Activated T-helper 2 cell treated with anti-CD3 and anti-CD28 coated beads, Interferon-gamma antibody, Interleukin-2, Interleukin-4, amounts not matched to agents 10 μg/mL and 5 μg/mL and 100 μg/mL, durations not matched to agents 14 hours and 24 hours and 36 hours (primary cell): ENCODE measurements around the gene LYAR. TPM values are rescaled to one million over a fixed set of nuclear protein-coding genes. Genes with fewer than 3 reads are reported as not detected.

Source experiments
- DNase-seq: peaks from one replicate; pipeline ENCODE4 v3.0.0; 2021; ENCODE audit warnings: low spot score
- H3K27ac Mint-ChIP-seq: one replicate; pipeline ENCODE4 v1.8.0; 2021; ENCODE audit warnings: mixed read lengths
- H3K27me3 Mint-ChIP-seq: one replicate; pipeline ENCODE4 v1.8.0; 2021; ENCODE audit warnings: low read depth, mixed read lengths
- H3K36me3 Mint-ChIP-seq: one replicate; pipeline ENCODE4 v1.8.0; 2021; ENCODE audit warnings: low read depth, mixed read lengths
- H3K4me1 Mint-ChIP-seq: one replicate; pipeline ENCODE4 v1.8.0; 2021; ENCODE audit warnings: low read depth, mixed read lengths
- H3K4me3 Mint-ChIP-seq: one replicate; pipeline ENCODE4 v1.8.0; 2021; ENCODE audit warnings: low read depth, mild to moderate bottlenecking, moderate library complexity, mixed read lengths
- H3K9me3 Mint-ChIP-seq: one replicate; pipeline ENCODE4 v1.8.0; 2021; ENCODE audit warnings: mixed read lengths
- intact Hi-C: fragments of 100-400 bp; cut with micrococcal nuclease; formaldehyde crosslinking; loops from one replicate; pipeline ENCODE4 v1.15.1; 2023
- total RNA-seq: library from RNA; stranded (reverse); gene quantifications from 2 replicates; pipeline ENCODE4 v1.2.3, GENCODE V29; 2022

The LYAR gene
- total RNA-seq, 1 donor from 2014 or later, result 61.6 TPM

GRCh38 chr4:4302416-4302815 lies 12.5 kb upstream of the LYAR start:
- H3K4me3 Mint-ChIP-seq, result no peak overlapping the region
- no peaks in the 10 kb centered on the region for H3K4me1 Mint-ChIP-seq
- no peaks in the 10 kb centered on the region for H3K27me3 Mint-ChIP-seq
- no peak for DNase-seq
- intact Hi-C loops, result no loop called here
- no peak overlapping the region for H3K27ac Mint-ChIP-seq
- no peaks in the 10 kb centered on the region for H3K9me3 Mint-ChIP-seq
- peaks cover 26% of the 10 kb centered on the region for H3K36me3 Mint-ChIP-seq

GRCh38 chr4:4302001-4302400 lies 12.0 kb upstream of the LYAR start:
- H3K4me3 Mint-ChIP-seq, result no peak overlapping the region
- no peak for DNase-seq
- no peaks in the 10 kb centered on the region for H3K9me3 Mint-ChIP-seq
- no peak overlapping the region for H3K27ac Mint-ChIP-seq
- no peaks in the 10 kb centered on the region for H3K4me1 Mint-ChIP-seq
- no peaks in the 10 kb centered on the region for H3K27me3 Mint-ChIP-seq
- intact Hi-C loops, result no loop called here
- H3K36me3 Mint-ChIP-seq, result peaks cover 24% of the 10 kb centered on the region

DNA sequence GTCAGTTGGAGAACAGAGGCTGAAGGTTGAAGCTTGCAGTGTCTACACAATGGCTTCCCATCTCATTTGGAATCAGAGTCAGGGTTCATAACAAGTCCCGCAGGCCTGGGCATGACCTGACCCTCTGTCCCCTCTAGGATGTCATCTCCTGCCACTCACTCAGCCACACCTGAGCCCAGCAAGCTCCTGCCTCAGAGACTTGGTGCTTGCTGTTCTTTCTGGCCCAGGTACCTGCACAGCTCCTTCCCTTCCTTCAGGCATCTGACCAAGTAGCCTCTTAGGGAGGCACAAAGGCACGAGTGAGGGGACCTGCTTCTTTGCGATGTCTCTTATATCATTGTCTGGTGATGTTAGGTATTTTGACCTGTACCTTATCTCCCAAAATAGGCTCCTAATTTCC lies 9.1 kb upstream of the LYAR start:
- Mint-ChIP-seq H3K9me3 (no peaks in the 10 kb centered on the region), H3K36me3 (peaks cover 23% of the 10 kb centered on the region), H3K4me1 (peaks cover 6% of the 10 kb centered on the region), H3K4me3 (no peak overlapping the region), H3K27me3 (no peaks in the 10 kb centered on the region), H3K27ac (no peak overlapping the region)
- intact Hi-C loops, result no loop called here
- DNase-seq, result no peak

- no peak for DNase-seq
- H3K4me3 Mint-ChIP-seq, result no peak overlapping the region
- H3K4me1 Mint-ChIP-seq, result peaks cover 11% of the 10 kb centered on the region
- H3K9me3 Mint-ChIP-seq, result no peaks in the 10 kb centered on the region
- no peak overlapping the region for H3K27ac Mint-ChIP-seq
- H3K27me3 Mint-ChIP-seq, result no peaks in the 10 kb centered on the region
- intact Hi-C loops, result no loop called here
- peaks cover 21% of the 10 kb centered on the region for H3K36me3 Mint-ChIP-seq
Observed at GRCh38 chr4:4296283-4296846, 6.4 kb upstream of the LYAR start.

DNA sequence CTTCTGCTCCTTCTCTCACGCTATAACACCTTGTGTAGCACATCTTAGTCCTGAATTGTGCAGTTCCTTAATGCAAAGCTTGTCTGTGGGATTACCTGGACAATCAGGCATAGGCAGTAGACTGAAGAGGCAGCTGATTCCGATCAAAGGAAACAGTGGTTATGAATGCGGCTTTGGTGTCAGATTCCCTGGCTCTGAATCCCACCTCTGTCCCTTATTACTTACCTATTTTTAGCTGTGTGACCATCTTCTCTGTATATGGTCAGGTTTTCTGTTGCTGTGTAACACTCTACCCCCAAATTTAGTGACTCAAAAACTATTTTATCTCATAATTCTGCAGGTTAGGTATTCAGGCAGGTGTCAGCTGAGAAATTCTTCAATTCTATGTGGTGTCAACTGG lies 3.3 kb upstream of the LYAR start:
- Mint-ChIP-seq H3K27ac (no peak overlapping the region), H3K36me3 (peaks cover 25% of the 10 kb centered on the region), H3K4me3 (no peak overlapping the region), H3K4me1 (peaks cover 23% of the 10 kb centered on the region), H3K9me3 (no peaks in the 10 kb centered on the region), H3K27me3 (no peaks in the 10 kb centered on the region)
- DNase-seq, result no peak
- intact Hi-C loops, result no loop called here

GRCh38 chr4:4289597-4289940 lies 385 bp downstream of the LYAR start:
- no peaks in the 10 kb centered on the region for H3K9me3 Mint-ChIP-seq
- peaks cover 28% of the 10 kb centered on the region for H3K4me1 Mint-ChIP-seq
- peak overlapping the region; percentile 96 for H3K4me3 Mint-ChIP-seq
- no peak for DNase-seq
- H3K36me3 Mint-ChIP-seq, result peaks cover 32% of the 10 kb centered on the region
- intact Hi-C loops, result no loop called here
- peak overlapping the region; percentile 87 for H3K27ac Mint-ChIP-seq
- H3K27me3 Mint-ChIP-seq, result no peaks in the 10 kb centered on the region

DNA sequence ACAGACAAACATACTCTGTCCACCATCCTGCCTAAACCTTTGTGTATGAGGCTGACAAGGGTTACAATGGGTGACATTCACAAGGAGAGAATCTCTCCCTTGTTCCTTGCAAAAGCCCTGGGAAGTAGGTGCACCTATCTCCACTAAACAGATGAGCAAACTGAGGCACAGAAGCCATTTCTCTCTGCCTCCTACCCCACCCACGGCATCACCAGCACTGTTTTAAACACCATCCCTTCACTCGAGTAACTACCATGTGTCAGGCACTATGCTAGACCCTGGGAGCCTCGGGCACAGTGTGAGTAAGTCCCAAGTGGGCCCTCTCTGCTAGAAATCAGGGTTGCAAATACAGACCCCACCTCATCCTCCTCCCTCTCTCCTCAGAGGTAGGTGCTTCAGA lies 899 bp downstream of the LYAR start:
- peak overlapping the region; percentile 96 for H3K4me3 Mint-ChIP-seq
- no peak for DNase-seq
- H3K27ac Mint-ChIP-seq, result peak overlapping the region; percentile 87
- H3K9me3 Mint-ChIP-seq, result no peaks in the 10 kb centered on the region
- H3K36me3 Mint-ChIP-seq, result peaks cover 35% of the 10 kb centered on the region
- H3K27me3 Mint-ChIP-seq, result no peaks in the 10 kb centered on the region
- H3K4me1 Mint-ChIP-seq, result peaks cover 29% of the 10 kb centered on the region
- intact Hi-C loops, result no loop called here

GRCh38 chr4:4288098-4288497 lies 1.9 kb downstream of the LYAR start:
- H3K27ac Mint-ChIP-seq, result no peak overlapping the region

GRCh38 chr4:4284827-4285618 lies 4.9 kb downstream of the LYAR start:
- H3K27me3 Mint-ChIP-seq, result no peaks in the 10 kb centered on the region

More at GRCh38 chr4:4288098-4288497, 1.9 kb downstream of the LYAR start:
- H3K9me3 Mint-ChIP-seq, result no peaks in the 10 kb centered on the region
- H3K4me1 Mint-ChIP-seq, result peaks cover 29% of the 10 kb centered on the region
- H3K36me3 Mint-ChIP-seq, result peaks cover 42% of the 10 kb centered on the region
- no peak for DNase-seq
- peak overlapping the region; percentile 26 for H3K4me3 Mint-ChIP-seq
- intact Hi-C loops, result no loop called here
- no peaks in the 10 kb centered on the region for H3K27me3 Mint-ChIP-seq

DNA sequence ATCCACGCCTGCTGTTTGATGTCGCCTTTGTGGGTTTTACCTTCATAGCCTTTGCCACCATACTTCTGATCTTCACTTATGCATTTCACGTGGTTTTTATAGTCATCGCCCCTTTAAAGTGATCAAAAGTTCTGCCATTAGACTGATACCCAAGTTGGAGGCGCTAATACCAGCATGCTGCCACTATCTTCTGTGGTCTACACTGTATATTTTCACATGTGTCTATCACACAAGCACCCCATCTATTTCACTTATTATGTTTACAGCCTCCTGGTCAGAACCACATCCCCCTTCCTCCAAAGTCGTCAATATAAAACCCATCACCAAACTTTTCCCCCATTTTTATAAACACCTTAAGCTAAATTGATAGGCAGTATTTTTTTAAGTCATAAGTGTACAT lies 8.2 kb downstream of the LYAR start:
- Mint-ChIP-seq H3K36me3 (peaks cover 74% of the 10 kb centered on the region), H3K27ac (no peak overlapping the region), H3K4me1 (peaks cover 5% of the 10 kb centered on the region), H3K4me3 (no peak overlapping the region), H3K9me3 (no peaks in the 10 kb centered on the region), H3K27me3 (no peaks in the 10 kb centered on the region)
- intact Hi-C loops, result no loop called here
- no peak for DNase-seq

More at GRCh38 chr4:4284827-4285618, 4.9 kb downstream of the LYAR start:
- Mint-ChIP-seq H3K9me3 (no peaks in the 10 kb centered on the region), H3K36me3 (peaks cover 61% of the 10 kb centered on the region), H3K4me1 (peaks cover 19% of the 10 kb centered on the region), H3K4me3 (no peak overlapping the region), H3K27ac (no peak overlapping the region)
- DNase-seq, result no peak
- intact Hi-C loops, result no loop called here

- H3K4me3 Mint-ChIP-seq, result no peak overlapping the region
- H3K27ac Mint-ChIP-seq, result no peak overlapping the region
- H3K27me3 Mint-ChIP-seq, result no peaks in the 10 kb centered on the region
- intact Hi-C loops, result no loop called here
- DNase-seq, result no peak
- no peaks in the 10 kb centered on the region for H3K9me3 Mint-ChIP-seq
- peaks cover 63% of the 10 kb centered on the region for H3K36me3 Mint-ChIP-seq
- H3K4me1 Mint-ChIP-seq, result no peaks in the 10 kb centered on the region
Observed at GRCh38 chr4:4277531-4277930, 12.4 kb downstream of the LYAR start.

- DNase-seq, result no peak
- Mint-ChIP-seq H3K4me3 (no peak overlapping the region), H3K9me3 (no peaks in the 10 kb centered on the region), H3K36me3 (peaks cover 61% of the 10 kb centered on the region), H3K27me3 (no peaks in the 10 kb centered on the region), H3K27ac (no peak overlapping the region), H3K4me1 (peaks cover 7% of the 10 kb centered on the region)
- intact Hi-C loops, result no loop called here
Observed at GRCh38 chr4:4274226-4274625, 15.7 kb downstream of the LYAR start.

- Mint-ChIP-seq H3K27ac (no peak overlapping the region), H3K27me3 (no peaks in the 10 kb centered on the region), H3K4me1 (peaks cover 7% of the 10 kb centered on the region), H3K4me3 (no peak overlapping the region), H3K36me3 (peaks cover 59% of the 10 kb centered on the region), H3K9me3 (no peaks in the 10 kb centered on the region)
- intact Hi-C loops, result no loop called here
- no peak for DNase-seq
Observed at GRCh38 chr4:4271912-4272311, 18.0 kb downstream of the LYAR start.
